MCF 10A (cell line): ENCODE data around the gene GABRR2. TPM values are rescaled to one million over a fixed set of nuclear protein-coding genes. Genes with fewer than 3 reads are reported as not detected.

Experiments used
- BruUV-seq: library from RNA; stranded (reverse); fragments of 400-500 nt; replicated peaks from 2 replicates; lab custom pipeline; 2021; lab: Mats Ljungman, UMichigan
- CTCF ChIA-PET: fragments of 300-600 bp; sonication (Branson Sonifier 250); formaldehyde crosslinking; extraction: SDS; loops from one replicate; lab custom pipeline; 2021; ENCODE audit warnings: antibody characterized with exemption, inconsistent platforms; lab: Yijun Ruan, JAX
- POLR2A ChIA-PET: fragments of 300-600, 350-650 bp; sonication (Branson Sonifier 250); formaldehyde crosslinking; extraction: SDS; loops from one replicate; lab custom pipeline; 2020; ENCODE audit warnings: antibody characterized with exemption, inconsistent platforms; lab: Yijun Ruan, JAX
- DNase-seq: peaks from one replicate; pipeline ENCODE4 v3.0.0-alpha.2; 2018; ENCODE audit not compliant: unreplicated experiment
- H3K27ac Mint-ChIP-seq: one replicate; pipeline ENCODE4 v1.8.0; 2022; ENCODE audit warnings: mild to moderate bottlenecking, low read depth, mixed read lengths; ENCODE audit not compliant: unreplicated experiment
- H3K27me3 Mint-ChIP-seq: one replicate; pipeline ENCODE4 v1.8.0; 2022; ENCODE audit warnings: mixed read lengths; ENCODE audit not compliant: insufficient read depth, unreplicated experiment
- H3K36me3 Mint-ChIP-seq: one replicate; pipeline ENCODE4 v1.8.0; 2022; ENCODE audit warnings: mild to moderate bottlenecking, moderate library complexity, mixed read lengths; ENCODE audit not compliant: insufficient read depth, unreplicated experiment
- H3K4me1 Mint-ChIP-seq: one replicate; pipeline ENCODE4 v1.8.0; 2022; ENCODE audit warnings: mixed read lengths; ENCODE audit not compliant: insufficient read depth, unreplicated experiment
- H3K4me3 Mint-ChIP-seq: one replicate; pipeline ENCODE4 v1.8.0; 2022; ENCODE audit warnings: mild to moderate bottlenecking, moderate library complexity, mixed read lengths; ENCODE audit not compliant: unreplicated experiment
- H3K9me3 Mint-ChIP-seq: one replicate; pipeline ENCODE4 v1.8.0; 2022; ENCODE audit warnings: mixed read lengths; ENCODE audit not compliant: unreplicated experiment
- intact Hi-C: fragments of 100-400 bp; cut with micrococcal nuclease; formaldehyde crosslinking; loops from 2 replicates; pipeline ENCODE4 v1.14.1; 2022
- total RNA-seq: library from RNA; stranded (reverse); gene quantifications from 2 replicates; pipeline ENCODE4 v1.2.3, GENCODE V29; 2022
- TF ChIP-seq, protein P1 (sequence below): fragments of 200-600 bp; IDR thresholded peaks from one replicate; pipeline ENCODE4 v1.8.0; 2022; ENCODE audit warnings: antibody characterized with exemption, mild to moderate bottlenecking; ENCODE audit not compliant: unreplicated experiment

Gene GABRR2
- total RNA-seq, 1 experiment from 2014 or later: not detected

DNA sequence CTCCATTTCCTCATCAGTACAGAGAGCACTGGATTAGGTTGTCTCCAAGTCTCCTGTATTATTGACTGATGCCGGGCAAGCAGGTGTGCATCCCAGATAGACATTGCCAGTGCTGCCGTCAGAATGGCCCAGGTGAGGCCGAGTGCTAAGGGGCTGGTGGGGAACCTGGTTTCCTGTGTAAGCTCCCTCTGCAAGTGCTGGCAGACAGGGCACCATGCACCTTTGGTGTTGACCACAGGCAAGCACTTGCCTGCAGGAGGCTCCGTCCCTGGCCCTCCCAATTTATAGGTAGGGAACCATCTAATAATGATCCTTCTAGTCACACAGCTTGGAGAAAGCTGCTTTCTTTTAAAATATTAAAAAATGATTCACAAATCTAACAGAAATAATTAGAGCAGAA is 98.7 kb downstream of the GABRR2 start:
- BruUV-seq: no TSS peak
- TF ChIP-seq, protein P1, sequence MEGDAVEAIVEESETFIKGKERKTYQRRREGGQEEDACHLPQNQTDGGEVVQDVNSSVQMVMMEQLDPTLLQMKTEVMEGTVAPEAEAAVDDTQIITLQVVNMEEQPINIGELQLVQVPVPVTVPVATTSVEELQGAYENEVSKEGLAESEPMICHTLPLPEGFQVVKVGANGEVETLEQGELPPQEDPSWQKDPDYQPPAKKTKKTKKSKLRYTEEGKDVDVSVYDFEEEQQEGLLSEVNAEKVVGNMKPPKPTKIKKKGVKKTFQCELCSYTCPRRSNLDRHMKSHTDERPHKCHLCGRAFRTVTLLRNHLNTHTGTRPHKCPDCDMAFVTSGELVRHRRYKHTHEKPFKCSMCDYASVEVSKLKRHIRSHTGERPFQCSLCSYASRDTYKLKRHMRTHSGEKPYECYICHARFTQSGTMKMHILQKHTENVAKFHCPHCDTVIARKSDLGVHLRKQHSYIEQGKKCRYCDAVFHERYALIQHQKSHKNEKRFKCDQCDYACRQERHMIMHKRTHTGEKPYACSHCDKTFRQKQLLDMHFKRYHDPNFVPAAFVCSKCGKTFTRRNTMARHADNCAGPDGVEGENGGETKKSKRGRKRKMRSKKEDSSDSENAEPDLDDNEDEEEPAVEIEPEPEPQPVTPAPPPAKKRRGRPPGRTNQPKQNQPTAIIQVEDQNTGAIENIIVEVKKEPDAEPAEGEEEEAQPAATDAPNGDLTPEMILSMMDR: no peak
- no peaks in the 10 kb centered on the region for H3K4me1 Mint-ChIP-seq
- POLR2A ChIA-PET: no interaction called here
- no peak for DNase-seq
- no peak overlapping the region for H3K27ac Mint-ChIP-seq
- no peak overlapping the region for H3K4me3 Mint-ChIP-seq
- CTCF ChIA-PET: interaction anchor here (0.6 kb wide), 1 partner anchor 30 kb away, joined by 3 read pairs; no protein-coding TSS in a partner anchor
- peaks cover 68% of the 10 kb centered on the region for H3K27me3 Mint-ChIP-seq
- H3K9me3 Mint-ChIP-seq: no peaks in the 10 kb centered on the region
- no peaks in the 10 kb centered on the region for H3K36me3 Mint-ChIP-seq
- intact Hi-C loops: no loop called here

DNA sequence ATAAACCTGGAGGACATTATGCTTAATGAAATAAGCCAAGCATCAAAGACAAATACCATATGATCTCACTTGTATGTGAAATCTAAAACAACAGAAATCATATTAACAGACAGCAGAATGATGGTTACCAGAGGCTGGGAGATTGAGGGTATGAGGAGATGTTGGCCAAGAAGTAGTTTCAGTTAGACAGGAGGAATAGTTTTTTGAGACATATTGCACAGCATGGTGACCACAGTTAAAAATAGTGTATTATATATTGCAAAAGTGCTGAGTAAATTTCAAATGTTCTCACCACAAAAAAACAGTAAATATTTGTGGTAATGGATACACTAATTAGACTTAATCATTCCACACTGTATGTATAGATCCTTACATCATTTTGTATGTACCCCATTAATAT is 99.7 kb downstream of the GABRR2 start:
- POLR2A ChIA-PET: no interaction called here
- CTCF ChIA-PET: no interaction called here
- TF ChIP-seq, protein P1: no peak
- no peak overlapping the region for H3K4me3 Mint-ChIP-seq
- intact Hi-C loops: no loop called here
- peaks cover 66% of the 10 kb centered on the region for H3K27me3 Mint-ChIP-seq
- no peaks in the 10 kb centered on the region for H3K36me3 Mint-ChIP-seq
- H3K4me1 Mint-ChIP-seq: no peaks in the 10 kb centered on the region
- no peak overlapping the region for H3K27ac Mint-ChIP-seq
- no peak for DNase-seq
- no peaks in the 10 kb centered on the region for H3K9me3 Mint-ChIP-seq
- no TSS peak for BruUV-seq

- intact Hi-C loops: no loop called here
- ChIA-PET CTCF (no interaction called here), POLR2A (no interaction called here)
These were observed 100.9 kb downstream of the GABRR2 start for GRCh38 chr6:89214197-89214596.

GRCh38 chr6:89212472-89212871 is 102.6 kb downstream of the GABRR2 start:
- no peak overlapping the region for H3K4me3 Mint-ChIP-seq
- intact Hi-C loops: no loop called here
- DNase-seq: no peak

More at GRCh38 chr6:89214197-89214596, 100.9 kb downstream of the GABRR2 start:
- Mint-ChIP-seq H3K27me3 (peaks cover 66% of the 10 kb centered on the region), H3K4me1 (no peaks in the 10 kb centered on the region), H3K4me3 (no peak overlapping the region), H3K27ac (no peak overlapping the region), H3K9me3 (no peaks in the 10 kb centered on the region), H3K36me3 (no peaks in the 10 kb centered on the region)
- TF ChIP-seq, protein P1: no peak
- no peak for DNase-seq
- no TSS peak for BruUV-seq

More at GRCh38 chr6:89212472-89212871, 102.6 kb downstream of the GABRR2 start:
- POLR2A ChIA-PET: no interaction called here
- no TSS peak for BruUV-seq
- CTCF ChIA-PET: interaction anchor here (0.5 to 1.8 kb wide), 4 partner anchors 29 to 229 kb away, joined by 3 to 7 read pairs (median 3); no protein-coding TSS in a partner anchor
- no peaks in the 10 kb centered on the region for H3K9me3 Mint-ChIP-seq
- no peaks in the 10 kb centered on the region for H3K4me1 Mint-ChIP-seq
- H3K27me3 Mint-ChIP-seq: peaks cover 52% of the 10 kb centered on the region
- H3K27ac Mint-ChIP-seq: no peak overlapping the region
- TF ChIP-seq, protein P1: no peak
- no peaks in the 10 kb centered on the region for H3K36me3 Mint-ChIP-seq
